Measurements from ENCODE around the gene RBX1.
A peak's percentile ranks its signal among the peaks of the same experiment; 100 is the strongest.
"Not testable (repeated sequence)": the region's sequence is repeated elsewhere in the genome, so short reads cannot be mapped to it uniquely, and the experiment has no call there.

Gene RBX1

DNA sequence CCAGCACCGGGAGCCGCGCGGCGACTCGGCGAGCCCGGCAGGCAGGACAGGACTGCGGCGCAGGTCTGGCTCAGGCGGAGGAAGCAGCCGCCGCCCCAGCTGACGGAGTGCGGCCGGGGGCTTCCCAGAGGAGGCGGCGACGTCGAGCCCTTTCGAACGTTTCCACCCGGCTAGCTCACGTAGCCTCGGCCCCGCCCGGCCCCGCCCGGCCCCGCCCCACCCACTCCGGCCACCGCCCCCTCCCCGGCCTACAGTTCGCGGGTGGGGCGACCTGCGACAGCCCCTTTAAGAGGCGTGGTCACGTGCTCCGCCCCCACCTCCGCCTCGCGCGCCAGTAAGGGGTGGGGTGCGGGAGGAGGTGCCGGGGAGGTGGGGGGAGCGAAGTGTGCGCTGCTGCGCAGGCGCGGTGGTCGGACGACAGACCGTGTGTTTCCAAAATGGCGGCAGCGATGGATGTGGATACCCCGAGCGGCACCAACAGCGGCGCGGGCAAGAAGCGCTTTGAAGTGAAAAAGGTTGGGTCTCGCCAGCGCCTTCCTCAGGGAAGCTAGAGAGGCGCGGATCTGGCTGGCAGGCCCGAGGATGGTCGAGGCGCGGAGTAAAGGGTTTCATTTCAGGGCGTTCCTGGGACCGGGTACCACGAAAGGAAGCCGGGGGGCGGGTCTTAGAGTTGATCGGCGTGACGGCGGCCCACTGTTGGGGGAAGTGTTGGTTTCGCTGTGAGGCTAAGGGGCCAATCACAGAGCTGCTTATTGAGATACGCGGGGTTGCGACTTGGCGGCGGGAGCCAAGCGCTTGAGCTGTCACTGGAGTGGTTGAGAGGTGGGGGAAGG lies at the start of gene RBX1:
TSS of gene RBX1 (plus strand) at position 417 of the 833 bp plus-strand sequence. CDS start at position 438, 21 bp downstream.
- FAIRE-seq, result peak; percentile 98
- DNase-seq (ENCODE audit: extremely low spot score, insufficient read length, low read depth), result peak; percentile 93

DNA sequence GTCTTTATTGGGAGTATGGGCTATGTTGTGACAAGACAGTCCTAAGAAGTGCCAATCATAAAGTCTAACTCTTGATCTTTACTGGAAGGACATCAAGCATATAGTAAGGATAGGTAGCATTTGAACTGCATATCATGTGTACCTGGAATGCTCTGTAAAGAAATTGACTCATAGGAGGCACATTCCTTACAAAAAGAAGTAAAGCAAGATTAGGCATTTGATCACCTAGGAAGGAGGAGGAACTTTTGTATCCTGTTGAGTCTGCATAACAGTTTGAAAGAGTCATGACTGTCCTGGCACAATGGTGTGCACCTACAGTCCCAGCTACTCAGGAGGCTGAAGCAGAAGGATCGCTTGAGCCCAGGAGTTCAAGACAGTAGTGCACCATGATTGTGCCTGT lies 47.1 kb upstream of the RBX1 start:
- DNase-seq (ENCODE audit: extremely low spot score, insufficient read length, low read depth) (no peak), FAIRE-seq (no peak)

DNA sequence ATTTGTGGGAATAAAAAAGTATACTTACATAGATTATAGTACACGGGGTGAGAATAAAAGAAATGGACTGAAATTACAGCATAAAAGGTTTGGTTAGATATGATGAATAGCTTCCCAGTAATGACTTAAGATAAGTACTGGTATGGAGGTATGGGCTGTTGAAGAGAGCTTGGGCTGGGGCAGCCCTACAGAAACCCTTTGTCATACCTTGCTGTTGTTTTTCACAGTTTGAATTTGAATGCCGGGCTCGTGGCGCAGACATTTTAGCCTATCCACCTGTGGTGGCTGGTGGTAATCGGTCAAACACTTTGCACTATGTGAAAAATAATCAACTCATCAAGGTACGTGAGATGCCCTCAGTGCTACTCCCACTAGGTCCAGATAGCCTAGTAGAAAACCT lies 42.3 kb upstream of the RBX1 start:
- no peak for FAIRE-seq
- no peak for DNase-seq (ENCODE audit: extremely low spot score, insufficient read length, low read depth)

DNA sequence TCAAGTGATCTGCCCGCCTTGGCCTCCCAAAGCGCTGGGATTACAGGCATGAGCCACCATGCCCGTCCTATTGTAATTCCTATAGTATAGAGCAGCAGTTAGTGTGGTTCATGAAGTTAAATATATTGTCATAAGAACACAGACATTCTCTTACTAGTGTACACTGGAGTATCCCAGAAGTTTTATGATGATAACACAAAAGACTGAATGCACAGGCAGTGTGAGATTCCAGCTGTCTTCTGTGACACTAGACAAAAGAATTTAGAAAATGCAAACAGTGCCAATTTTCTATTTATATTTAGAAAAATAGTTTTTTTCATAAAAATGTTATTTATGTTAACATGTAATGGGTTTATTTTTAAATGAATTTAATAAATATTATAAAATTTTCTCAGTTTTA lies 39.4 kb upstream of the RBX1 start:
- no peak for FAIRE-seq
- DNase-seq (ENCODE audit: extremely low spot score, insufficient read length, low read depth), result no peak

DNA sequence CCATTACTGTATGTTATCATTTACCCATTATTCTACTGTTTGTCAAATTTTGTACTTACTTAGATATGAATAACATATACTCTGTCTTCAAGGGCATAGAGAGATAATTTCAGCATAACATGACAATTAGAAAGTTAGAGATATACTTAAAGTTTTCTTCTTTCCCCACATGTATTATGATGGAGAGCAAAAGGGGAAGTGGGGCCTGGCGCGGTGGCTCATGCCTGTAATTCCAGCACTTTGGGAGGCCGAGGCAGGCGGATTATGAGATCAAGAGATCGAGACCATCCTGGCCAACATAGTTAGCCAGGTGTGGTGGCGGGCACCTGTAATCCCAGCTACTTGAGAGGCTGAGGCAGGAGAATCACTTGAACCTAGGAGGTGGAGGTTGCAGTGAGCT lies 38.2 kb upstream of the RBX1 start:
- not testable (repeated sequence) for DNase-seq (ENCODE audit: extremely low spot score, insufficient read length, low read depth); FAIRE-seq

DNA sequence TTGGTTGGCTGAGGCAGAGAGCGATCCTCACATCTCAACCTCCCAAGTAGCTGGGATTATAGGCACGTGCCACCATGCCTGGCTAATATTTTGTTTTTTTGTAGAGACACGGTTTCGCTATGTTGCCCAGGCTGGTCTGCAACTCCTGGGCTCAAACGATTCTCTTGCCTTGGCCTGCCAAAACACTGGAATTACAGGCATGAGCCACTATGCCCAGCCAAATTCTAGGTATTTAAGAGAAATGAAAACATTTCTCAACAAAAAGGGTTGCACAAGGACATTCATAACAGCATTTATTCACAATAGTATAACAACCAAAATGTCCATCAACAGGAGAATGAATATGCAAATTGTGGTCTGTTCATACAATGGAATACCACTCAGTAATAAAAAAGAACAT lies 31.7 kb upstream of the RBX1 start:
- FAIRE-seq (no peak), DNase-seq (ENCODE audit: extremely low spot score, insufficient read length, low read depth) (no peak)

DNA sequence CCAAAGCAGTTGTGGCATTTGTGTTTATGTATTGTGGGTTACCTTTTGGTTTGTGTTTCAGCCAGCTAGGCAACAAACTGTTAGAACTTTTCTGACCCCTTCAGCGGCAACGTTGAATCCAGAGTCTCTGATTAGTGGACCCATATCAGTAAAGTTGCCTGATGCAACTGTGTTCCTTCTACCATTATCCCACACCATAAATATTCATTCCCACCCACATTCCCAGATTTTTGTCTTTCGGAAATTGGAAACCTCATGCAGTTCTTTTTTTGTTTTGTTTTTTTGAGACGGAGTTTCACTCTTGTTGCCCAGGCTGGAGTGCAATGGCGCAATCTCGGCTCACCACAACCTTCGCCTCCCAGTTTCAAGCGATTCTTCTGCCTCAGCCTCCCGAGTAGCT lies 30.7 kb upstream of the RBX1 start:
- FAIRE-seq, result no peak
- DNase-seq (ENCODE audit: extremely low spot score, insufficient read length, low read depth), result no peak

DNA sequence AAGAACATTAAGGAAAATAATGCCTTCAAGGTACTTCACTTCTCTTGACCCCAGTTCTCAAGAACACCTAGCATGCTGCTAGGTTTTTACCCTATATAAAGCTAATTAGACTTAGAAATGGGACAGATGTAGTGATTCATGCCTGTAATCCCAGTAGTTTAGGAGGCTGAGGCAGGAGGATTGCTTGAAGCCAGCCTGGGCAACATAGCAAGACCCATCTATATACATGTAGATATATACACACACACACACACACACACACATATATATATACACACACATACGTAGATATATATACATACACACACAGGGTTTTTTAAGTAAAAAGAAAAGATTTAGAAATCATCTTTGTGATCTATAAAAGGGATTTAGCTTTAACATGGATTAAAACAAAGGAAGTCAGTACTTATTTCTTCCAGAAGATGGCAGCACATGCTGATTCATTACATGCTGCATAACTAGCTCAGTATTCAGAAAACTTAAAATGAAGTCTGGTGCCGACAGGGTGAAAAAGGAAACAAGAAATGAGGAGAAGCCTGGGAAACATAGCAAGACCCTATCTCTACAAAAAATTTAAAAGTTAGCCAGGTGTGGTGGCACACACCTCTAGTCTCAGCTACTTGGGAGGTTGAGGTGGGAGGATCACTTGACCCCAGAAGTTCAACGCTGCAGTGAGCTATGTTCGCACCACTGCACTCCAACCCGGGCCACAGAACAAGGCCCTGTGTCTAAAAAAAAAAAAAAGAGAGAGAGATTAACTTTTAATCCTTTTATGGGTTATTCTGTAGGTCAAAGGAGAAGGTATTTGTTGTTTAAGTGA lies 28.5 kb upstream of the RBX1 start:
- DNase-seq (ENCODE audit: extremely low spot score, insufficient read length, low read depth), result peak; percentile 20
- FAIRE-seq, result peak; percentile 91

DNA sequence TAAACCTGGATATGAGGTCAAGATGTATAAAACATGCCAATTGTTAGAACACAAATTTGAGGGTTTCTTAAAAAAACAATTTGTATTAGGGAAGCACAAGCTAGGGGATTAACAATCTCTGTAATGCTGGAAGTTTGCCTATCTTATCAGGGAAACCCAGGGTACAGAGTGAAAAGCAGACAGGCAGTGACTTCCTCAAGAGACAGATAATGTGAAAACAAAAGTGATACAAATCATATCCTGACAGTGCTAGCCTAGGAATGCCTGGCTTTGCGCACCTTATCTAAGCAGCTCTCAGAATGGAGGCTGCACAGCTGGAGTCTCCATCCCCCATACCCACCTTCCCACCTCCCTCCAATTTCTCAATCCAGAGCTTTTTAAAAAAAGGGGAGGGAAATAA lies 22.5 kb upstream of the RBX1 start:
- DNase-seq (ENCODE audit: extremely low spot score, insufficient read length, low read depth) (no peak), FAIRE-seq (no peak)

DNA sequence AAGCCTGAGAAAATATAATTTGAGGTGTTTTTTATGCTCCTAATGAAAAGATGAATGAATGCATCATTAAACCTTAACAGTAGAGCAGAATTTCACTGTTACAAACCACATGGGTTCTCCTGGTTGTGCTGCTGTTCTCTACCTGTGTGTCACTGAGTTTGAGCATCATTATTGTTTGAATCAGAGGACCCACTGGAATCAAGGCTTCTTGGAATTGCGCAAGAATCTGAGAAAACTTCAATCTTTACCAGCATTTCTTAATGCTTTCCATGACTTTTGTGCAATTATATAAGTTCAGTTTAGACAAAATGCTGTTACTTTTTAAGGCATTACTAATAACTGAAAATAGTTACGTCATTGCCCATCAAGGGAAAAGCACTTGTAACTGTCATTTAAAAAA lies 18.8 kb upstream of the RBX1 start:
- DNase-seq (ENCODE audit: extremely low spot score, insufficient read length, low read depth) (no peak), FAIRE-seq (no peak)

DNA sequence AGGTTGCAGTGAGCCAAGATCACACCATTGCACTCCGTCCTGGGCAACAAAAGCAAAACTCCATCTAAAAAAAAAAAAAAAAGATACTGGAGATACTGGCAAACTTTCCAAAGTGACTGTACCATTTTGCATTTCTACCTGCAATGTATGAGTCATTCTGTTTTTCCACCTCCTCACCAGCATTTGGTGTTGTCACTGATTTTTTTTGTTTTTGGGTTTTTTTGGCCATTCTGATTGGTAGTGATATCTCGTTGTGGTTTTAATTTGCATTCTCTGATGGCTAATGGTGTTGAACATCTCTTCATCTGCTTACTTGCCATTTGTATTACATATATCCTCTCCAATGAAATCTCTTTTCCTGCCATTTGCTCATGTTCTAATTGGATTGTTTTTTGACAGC lies 12.0 kb upstream of the RBX1 start:
- no peak for FAIRE-seq
- no peak for DNase-seq (ENCODE audit: extremely low spot score, insufficient read length, low read depth)

DNA sequence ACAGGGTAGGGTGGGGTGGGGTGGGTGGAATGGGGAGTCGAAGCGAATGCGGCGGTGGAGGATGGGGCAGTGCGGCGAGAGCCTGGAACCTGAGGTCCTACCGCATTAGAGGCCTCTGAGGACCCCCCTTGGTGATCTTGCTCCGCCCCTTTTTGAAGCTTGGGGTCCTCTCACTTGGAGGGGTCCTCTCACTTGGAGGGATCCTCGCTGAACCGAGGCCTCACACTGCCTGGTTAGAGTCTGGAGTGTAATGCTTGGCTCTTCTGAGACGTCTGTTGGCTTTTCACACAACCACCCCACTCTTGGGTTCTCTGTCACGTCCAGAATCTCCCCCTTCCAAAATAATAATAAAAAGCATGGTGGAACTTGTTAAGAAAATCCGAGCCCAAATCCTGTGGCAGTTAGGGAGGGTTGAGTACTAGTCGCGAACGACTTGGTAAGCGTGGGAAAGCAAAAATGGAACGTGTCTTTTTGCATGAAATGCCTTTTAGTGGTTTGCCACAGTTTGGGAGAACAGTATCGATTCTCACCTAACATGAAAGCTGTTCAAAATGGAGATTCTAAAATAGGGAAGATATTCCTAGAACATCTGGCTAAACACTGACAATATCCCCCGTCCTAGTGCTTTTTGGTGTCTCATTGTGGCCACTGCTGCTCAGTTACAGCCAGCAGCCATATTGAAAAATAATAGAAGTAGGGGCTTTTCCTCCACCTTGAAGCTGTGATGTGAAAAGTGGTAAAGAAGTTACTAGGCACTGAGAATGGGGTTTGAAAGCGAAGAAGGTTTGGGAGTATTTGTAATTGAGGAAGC lies 822 bp downstream of the RBX1 start:
- FAIRE-seq, result peak; percentile 56
- DNase-seq (ENCODE audit: extremely low spot score, insufficient read length, low read depth), result no peak

DNA sequence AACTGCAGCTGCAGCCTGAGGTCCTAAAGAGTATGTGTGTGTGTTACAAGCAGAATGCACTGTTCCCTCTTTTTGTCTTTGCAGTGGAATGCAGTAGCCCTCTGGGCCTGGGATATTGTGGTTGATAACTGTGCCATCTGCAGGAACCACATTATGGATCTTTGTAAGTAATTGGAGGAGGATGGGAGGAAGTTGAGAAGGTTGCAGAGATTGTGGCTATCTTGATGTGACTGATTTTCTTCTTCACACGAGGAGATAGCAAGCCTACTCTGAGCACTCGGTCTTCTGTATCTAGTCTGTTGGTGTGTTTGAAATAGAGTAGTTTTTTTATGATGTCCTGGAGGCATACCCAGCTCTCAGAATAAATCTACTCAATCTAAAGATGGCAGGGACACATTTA lies 2.3 kb downstream of the RBX1 start:
- FAIRE-seq (no peak), DNase-seq (ENCODE audit: extremely low spot score, insufficient read length, low read depth) (no peak)

DNA sequence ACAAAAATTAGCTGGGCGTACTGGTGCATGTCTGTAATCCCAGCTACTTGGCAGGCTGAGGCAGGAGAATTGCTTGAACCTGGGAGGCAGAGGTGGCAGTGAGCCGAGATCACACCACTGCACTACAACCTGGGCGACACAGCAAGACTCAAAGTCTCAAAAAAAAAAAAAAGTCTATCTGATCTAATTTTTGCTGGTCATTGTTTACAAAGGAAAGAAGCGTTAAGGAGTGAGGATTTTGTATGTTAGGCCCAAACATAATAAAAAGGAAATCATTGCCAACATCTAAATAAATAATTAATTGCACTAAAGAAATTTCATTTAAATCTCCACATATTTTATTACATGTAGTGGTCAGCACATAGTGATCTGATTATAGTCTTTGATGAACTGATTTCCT lies 2.9 kb downstream of the RBX1 start:
- FAIRE-seq, result no peak

DNA sequence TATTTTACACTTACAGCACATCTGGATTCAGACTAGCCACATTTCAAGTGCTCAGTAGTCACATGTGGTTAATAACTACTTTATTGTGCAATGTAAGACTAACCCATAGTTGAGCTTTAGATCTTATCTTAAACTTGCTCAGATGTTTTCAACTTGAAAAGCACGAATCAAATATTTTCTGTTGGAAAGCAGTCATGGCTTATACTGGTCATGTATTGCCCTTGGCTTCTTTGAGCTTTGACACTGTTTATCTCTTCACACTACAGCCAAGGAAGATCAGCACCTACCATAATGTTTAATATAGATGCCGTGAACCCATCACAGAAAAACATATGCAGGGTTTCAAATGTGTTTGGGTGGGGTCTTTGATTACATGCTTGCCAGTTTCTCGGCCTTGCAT lies 4.4 kb downstream of the RBX1 start:
- no peak for FAIRE-seq
- DNase-seq (ENCODE audit: extremely low spot score, insufficient read length, low read depth), result no peak

More for the DNA sequence above, 2.9 kb downstream of the RBX1 start:
- DNase-seq (ENCODE audit: extremely low spot score, insufficient read length, low read depth), result no peak

DNA sequence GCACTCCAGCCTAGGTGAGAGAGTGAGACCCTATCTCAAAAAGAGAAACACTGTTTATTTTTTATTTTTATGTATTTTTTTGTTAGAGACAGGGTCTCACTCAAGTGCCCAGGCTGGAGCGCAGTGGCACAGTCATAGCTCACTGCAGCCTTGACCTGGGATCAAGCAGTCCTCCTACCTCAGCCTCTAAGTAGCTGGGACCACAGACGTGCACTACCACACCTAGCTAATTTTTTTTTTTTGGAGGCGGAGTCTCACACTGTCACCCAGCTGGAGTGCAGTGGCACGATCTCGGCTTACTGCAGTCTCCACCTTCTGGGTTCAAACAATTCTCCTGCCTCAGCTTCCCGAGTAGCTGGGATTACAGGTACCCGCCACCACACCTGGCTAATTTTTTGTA lies 6.4 kb downstream of the RBX1 start:
- no peak for FAIRE-seq

DNA sequence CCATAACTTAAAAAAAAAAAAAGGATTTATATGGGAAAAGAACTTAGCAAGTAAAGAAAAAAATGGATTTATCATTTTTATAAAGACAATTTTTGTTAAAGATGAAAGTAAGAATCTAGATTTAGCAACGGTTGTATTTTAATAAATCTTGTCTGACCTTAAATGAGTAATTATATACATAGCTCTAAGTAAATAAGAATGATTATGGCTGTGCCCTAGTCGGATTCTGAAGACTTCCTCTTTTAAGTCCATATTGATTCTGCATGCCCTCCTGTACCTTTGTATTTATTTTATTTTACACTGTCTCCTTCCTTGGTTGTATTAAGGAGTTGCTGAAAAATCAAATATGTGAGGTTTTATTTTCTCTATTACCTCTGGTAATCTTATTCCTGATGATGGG lies 7.1 kb downstream of the RBX1 start:
- no peak for FAIRE-seq
- DNase-seq (ENCODE audit: extremely low spot score, insufficient read length, low read depth), result no peak

More for the DNA sequence above, 6.4 kb downstream of the RBX1 start:
- no peak for DNase-seq (ENCODE audit: extremely low spot score, insufficient read length, low read depth)

DNA sequence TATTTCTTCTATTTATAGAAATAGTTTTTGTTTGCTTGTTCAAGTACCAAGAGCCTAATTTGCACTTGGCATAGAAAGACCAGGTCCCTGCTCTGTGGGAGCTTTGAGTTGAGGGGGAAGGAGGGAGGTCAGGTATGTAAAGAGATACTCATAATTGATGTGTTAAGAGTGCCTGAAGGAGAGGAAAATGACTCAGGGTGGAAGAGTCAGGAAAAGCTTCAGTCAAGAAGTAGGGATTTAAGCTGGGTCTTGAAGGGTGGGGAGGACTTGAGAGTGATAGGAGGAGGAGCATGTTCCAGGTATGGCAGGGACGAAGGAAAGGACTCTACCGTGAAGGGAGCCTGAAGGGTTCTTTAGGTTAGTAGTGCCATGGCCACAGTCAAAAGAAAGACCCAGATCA lies 9.0 kb downstream of the RBX1 start:
- DNase-seq (ENCODE audit: extremely low spot score, insufficient read length, low read depth) (no peak), FAIRE-seq (no peak)

DNA sequence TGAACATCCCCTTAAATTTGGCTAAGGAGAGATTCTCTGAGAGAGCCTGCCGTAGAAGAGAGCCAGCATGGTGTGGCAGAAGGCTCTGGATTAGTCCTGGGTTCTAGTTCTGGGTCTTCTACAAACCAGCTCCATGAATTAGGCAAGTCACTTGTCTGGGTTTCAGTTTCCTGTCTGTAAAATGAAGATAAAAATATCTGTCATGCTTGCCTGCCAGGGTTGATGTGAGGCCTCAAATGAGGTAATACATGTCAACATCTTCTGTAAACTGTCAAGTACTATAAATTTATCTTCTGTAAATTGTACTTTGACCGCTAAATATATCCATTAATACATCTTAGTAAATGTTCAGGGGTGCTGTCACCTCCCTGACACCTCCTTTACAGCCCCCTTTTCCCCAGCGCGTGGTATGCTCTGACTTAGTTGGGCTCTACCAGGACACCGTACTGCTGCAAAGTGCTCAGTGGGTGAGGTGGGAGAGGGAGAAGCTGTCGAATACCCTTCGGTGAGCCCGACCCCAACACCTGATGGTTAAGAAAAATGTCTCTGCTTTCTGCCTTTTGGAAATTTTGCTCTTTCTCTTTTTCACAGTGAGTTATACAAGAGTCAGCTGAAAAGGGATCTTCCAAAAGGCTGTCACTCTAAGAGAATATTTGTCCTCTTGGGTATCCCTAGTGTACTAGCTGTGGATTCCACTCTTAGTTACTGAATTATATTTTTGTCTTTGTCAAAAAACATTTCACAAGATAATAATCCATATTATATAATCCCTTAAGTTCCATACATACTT lies 15.0 kb downstream of the RBX1 start:
- DNase-seq (ENCODE audit: extremely low spot score, insufficient read length, low read depth) (no peak), FAIRE-seq (no peak)

DNA sequence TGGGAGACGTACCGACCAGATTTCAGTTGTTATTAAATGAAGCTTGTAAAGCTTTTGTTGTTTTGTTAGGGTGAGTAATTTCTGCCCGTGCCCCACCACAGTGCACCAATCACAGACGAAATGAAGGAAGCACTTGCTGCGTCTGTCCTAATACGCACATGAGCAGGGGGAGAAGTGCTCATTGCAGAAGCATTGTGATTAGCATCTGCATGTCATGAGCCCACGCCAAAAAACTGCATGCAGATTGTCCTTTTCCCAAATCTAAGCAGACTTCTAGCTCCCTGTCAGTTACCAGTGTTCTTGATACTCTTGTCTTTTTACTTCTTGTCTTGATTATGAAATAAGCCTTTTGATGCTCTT lies 15.5 kb downstream of the RBX1 start:
- no peak for DNase-seq (ENCODE audit: extremely low spot score, insufficient read length, low read depth)
- no peak for FAIRE-seq

All from GM18507 (cell line).